GM20000 (cell line): ENCODE results near the gene CCT8.
"Not testable (repeated sequence)": the region's sequence is repeated elsewhere in the genome, so short reads cannot be mapped to it uniquely, and the experiment has no call there.

Experiments
- DNase-seq: peaks from one replicate; pipeline ENCODE4 v3.0.0; 2012; ENCODE audit warnings: low spot score
- TF ChIP-seq, protein P1 (sequence below): IDR thresholded peaks from 2 replicates; pipeline ENCODE4 v1.5.1; 2012; ENCODE audit warnings: mild to moderate bottlenecking, control low read depth; ENCODE audit errors: extremely low read depth, missing control alignments

CCT8 gene

DNA sequence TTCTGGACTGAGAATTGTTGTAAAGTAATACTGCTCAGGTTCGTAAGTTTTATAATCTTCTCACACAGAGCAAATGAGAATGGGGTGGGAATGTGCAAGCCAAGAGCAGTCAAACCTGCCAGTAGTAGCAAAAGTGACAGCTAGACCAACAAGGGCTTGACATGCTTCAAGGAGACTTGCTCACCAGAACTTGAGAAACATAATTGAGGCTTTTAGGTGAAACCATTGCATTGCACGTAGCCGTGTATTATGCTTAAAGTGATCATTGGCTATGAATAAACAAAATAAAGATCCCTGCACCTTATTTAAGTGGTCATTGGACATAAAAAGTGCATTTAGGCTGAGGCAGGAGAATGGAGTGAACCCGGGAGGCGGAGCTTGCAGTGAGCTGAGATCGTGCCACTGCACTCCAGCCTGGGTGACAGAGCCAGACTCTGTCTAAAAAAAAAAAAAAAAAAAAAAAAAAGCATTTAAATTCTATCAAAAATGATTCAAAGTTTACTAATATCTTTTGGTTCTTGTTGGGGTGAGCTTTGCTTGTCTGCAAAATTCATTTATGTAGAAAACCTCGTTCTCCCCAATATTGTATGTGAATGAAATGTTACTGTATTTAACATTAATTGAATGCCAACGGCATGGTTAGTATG is 11.8 kb upstream of the CCT8 start:
- no peak for DNase-seq
- TF ChIP-seq, protein P1, sequence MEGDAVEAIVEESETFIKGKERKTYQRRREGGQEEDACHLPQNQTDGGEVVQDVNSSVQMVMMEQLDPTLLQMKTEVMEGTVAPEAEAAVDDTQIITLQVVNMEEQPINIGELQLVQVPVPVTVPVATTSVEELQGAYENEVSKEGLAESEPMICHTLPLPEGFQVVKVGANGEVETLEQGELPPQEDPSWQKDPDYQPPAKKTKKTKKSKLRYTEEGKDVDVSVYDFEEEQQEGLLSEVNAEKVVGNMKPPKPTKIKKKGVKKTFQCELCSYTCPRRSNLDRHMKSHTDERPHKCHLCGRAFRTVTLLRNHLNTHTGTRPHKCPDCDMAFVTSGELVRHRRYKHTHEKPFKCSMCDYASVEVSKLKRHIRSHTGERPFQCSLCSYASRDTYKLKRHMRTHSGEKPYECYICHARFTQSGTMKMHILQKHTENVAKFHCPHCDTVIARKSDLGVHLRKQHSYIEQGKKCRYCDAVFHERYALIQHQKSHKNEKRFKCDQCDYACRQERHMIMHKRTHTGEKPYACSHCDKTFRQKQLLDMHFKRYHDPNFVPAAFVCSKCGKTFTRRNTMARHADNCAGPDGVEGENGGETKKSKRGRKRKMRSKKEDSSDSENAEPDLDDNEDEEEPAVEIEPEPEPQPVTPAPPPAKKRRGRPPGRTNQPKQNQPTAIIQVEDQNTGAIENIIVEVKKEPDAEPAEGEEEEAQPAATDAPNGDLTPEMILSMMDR: no peak

DNA sequence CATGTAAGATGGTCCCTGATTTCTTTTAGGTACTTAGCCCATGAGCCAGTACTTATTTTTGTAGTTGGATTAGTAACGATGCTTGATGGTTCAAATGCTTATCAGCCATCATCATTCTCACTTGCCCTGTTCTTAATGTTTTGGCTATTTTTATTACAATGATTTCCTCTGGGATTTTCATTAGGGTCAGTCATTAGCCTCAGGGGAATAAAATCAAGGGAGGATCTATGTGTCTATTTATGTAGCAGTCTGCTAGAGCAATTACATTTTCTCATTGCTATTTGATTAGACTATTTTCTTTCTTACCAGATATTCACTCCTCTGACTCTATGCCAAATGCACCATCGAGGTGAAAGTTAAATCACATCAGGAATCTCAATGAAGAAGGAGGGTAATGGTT is 10.9 kb upstream of the CCT8 start:
- DNase-seq: no peak
- TF ChIP-seq, protein P1: no peak

DNA sequence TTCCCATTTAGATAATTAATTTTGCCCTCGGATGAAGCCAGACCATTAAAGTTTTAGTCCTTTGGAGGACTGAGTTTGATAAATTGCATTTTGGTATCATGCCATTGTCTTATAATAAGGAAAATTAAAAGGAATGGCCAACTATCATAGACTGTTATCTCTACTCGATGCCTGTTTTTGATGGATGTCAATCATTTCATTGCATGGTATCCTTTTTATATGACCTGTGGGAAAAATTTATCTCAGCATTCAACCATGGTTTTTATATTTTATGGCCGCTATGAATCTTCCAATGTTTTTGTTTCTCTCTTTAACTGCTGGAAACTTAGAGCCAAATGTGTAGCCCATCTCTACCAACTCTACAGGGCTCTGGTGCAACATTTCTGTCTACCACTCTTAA is 9.9 kb upstream of the CCT8 start:
- TF ChIP-seq, protein P1: no peak
- no peak for DNase-seq

DNA sequence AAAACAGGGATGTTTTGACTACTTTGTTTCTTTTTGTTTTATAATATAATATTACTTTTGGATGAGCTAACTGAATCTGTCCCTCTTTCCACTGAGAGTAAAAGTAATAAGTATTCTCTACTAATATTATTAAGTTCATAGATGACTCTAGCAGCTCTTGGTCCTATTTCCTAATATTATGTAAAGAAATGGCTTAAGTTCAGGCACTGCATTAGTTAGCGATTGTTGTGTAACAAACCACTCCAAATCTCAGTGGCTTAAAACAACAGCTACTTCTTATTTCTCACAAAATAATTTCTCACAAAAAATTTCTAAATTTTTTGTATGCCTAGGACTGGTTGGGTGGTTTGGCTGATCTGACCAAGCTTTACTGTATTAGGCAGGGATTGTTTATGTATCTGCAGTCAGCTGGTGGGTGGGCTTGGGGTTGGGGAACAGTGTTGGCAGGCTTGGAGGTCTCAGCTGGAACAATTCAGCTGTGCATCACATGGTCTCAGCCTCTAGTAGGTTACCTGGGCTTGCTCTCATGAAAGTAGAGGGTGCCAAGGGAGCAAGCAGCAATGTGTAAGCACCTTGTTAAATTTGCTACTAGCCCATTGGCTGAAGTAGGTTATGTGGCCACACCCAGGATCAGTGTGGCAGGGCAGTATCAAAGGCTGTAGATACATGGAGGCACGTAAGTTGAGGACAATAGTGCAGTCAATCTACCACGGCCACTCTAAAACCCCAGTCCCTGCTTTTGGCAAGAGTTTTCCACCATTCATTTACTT is 8.8 kb upstream of the CCT8 start:
- TF ChIP-seq, protein P1: no peak
- DNase-seq: no peak

DNA sequence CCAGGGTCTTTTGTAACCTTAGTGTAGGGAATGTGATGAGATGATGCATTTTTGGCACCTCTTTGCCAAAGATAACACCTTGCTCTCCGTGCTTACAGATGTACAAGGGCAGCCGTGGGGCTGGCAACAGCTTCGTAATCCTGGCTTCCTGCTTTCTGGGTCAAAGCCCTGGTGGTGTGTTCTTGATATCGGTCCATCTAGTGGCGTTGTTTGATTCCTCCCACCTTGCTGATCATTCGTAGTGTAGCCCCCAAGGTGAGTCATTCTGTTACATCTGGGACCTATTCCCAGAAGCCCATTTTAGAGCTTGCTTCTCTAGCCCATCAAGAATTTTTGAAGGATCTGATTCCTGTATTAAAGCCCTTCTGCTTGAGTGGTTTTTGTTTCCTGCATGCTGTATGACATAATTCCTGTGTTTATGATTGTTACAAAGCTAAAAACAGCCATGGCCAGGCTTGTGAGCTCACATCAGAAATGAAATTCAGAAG is 7.0 kb upstream of the CCT8 start:
- no peak for DNase-seq
- TF ChIP-seq, protein P1: no peak

DNA sequence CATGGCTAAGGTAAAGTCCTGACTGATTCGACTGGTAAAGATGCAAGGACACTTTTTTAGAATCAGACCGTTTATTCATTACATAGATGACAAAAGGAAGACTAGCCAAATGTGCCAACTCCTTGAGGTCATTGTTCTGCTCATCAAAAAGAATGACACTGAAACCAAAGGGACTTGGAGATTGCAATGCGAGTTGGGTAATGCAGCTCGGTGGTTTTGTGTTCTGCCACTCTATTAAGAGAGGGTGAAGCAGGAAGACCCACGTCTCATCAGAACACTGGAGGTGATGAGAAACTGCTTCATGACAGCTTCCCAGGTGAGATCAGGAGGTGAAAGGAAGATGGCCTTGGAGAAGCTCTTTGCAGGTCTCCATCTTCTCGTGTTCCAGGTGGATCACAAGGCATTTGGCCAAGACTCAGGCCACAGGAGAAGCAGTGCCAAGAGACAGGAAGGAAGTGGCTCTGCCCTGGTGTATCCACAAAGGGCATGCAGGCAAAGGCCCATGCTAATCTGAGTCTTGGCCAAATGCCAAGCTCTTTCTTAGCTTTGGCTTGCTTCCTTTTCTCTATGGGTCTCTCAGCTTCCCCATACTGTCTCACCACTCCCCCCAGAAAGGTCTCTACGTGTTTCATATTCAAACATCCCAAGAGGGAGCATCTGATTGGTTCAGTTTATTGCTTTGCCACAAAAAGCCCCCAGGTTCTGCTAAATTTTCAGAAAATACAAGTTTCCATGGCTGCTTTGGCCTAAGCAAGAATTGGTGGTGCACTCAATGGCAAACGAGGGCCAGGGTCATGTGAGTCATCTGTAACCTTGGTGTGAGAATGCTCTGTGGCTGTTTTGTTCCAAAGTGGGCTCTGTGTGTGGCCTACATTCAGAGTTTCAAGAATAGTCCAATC is 5.7 kb upstream of the CCT8 start:
- no peak for DNase-seq
- TF ChIP-seq, protein P1: no peak

DNA sequence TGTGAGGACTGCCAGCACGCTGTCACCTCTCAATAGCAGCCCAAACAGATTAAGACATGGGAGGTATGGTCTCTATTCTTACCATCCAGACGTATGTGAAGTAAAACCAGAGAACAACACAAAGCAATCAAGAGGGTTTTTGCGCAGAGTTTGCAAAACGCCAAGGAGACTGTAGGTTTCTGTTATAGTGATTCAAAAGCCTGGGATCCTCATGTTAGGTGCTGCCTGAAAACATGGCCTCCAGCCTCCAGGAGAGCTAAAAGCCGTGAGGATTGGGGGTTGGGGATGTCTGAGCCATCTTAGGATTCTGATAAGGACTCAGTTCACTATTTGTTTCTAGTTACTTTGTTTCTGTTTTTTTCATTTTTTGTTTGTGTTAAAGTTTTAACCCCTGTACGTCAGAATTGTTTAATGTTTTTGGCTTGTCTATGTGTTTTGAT is 4.2 kb upstream of the CCT8 start:
- DNase-seq: peak; percentile 47
- TF ChIP-seq, protein P1: no peak

DNA sequence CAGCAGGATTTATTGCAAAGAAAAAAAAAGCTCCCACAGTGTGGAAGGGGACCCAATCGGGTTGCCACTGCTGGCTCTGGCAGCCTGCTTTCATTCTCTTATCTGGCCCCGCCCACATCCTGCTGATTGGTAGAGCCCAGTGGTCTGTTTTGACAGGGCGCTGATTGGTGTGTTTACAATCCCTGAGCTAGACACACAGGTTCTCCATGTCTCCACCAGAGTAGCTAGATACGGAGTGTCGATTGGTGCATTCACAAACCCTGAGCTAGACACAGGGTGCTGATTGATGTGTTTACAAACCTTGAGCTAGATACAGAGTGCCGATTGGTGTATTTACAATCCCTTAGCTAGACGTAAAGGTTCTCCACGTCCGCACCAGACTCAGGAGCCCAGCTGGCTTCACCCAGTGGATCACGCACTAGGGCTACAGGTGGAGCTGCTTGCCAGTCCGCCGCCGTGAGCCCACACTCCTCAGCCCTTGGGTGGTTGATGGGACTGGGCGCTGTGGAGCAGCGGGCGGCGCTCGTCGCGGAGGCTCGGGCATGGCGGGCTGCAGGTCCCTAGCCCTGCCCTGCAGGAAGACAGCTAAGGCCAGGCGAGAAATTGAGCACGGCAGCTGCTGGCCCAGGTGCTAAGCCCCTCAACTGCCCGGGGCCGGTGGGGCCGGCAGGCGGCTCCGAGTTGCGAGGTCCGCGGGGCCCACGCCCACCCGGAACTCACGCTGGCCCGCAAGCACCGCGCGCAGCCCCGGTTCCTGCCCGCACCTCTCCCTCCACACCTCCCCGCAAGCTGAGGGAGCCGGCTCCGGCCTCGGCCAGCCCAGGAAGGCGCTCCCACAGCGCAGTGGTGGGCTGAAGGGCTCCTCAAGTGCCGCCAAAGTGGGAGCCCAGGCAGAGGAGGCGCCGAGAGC is 3.5 kb upstream of the CCT8 start:
- DNase-seq: not testable (repeated sequence)
